Measurements from ENCODE around the gene GGN.

GGN gene

GRCh38 chr19:38389957-38390924 is 2.4 kb upstream of the GGN start:
- DNase-seq (ENCODE audit: extremely low spot score) = no peak
- POLR2A ChIA-PET = interaction anchor here (0.7 to 1.7 kb wide), 3 partner anchors 12 to 484 kb away, joined by 3 to 9 read pairs (median 9); partner anchors contain the start of genes FAM98C, PSMD8 and WDR87
- CTCF ChIA-PET = interaction anchor here (0.9 to 4.0 kb wide), 5 partner anchors 10 to 16 kb away, joined by 3 to 43 read pairs (median 5); partner anchors contain the start of genes FAM98C and PSMD8
- TF ChIP-seq CTCF (IDR thresholded peaks at IDR 0.05; ENCODE audit: control extremely low read depth, extremely low read depth, low read depth, missing control alignments) = no peak

GRCh38 chr19:38389101-38389925 is 1.5 kb upstream of the GGN start:
- TF ChIP-seq CTCF (IDR thresholded peaks at IDR 0.05; ENCODE audit: control extremely low read depth, extremely low read depth, low read depth, missing control alignments) = no peak
- no peak for DNase-seq (ENCODE audit: extremely low spot score)
- POLR2A ChIA-PET = interaction anchor here (0.7 to 1.7 kb wide), 3 partner anchors 13 to 483 kb away, joined by 3 to 9 read pairs (median 9); partner anchors contain the start of genes FAM98C, PSMD8 and WDR87
- CTCF ChIA-PET = interaction anchor here (0.9 to 4.0 kb wide), 4 partner anchors 11 to 15 kb away, joined by 3 to 43 read pairs (median 4); partner anchors contain the start of genes FAM98C and PSMD8

GRCh38 chr19:38388349-38389100 is 691 bp upstream of the GGN start, which contains the start of gene SPRED3:
Gene SPRED3 (plus strand): TSS chr19:38388697. CDS start chr19:38390303, 1,606 bp downstream.
- no peak for DNase-seq (ENCODE audit: extremely low spot score)
- CTCF ChIA-PET = interaction anchor here (1.2 to 4.0 kb wide), 5 partner anchors 8 to 157 kb away, joined by 3 to 43 read pairs (median 5); partner anchors contain the start of genes CATSPERG, FAM98C and PSMD8
- TF ChIP-seq CTCF (IDR thresholded peaks at IDR 0.05; ENCODE audit: control extremely low read depth, extremely low read depth, low read depth, missing control alignments) = no peak
- POLR2A ChIA-PET = interaction anchor here (1.7 to 2.3 kb wide), 2 partner anchors 13 to 14 kb away, joined by 11 to 40 read pairs; partner anchors contain the start of genes FAM98C and PSMD8

- CTCF ChIA-PET = interaction anchor here (0.7 to 4.0 kb wide), 6 partner anchors 10 to 159 kb away, joined by 3 to 43 read pairs (median 4); partner anchors contain the start of genes CATSPERG, FAM98C and PSMD8
- no peak for TF ChIP-seq CTCF (IDR thresholded peaks at IDR 0.05; ENCODE audit: control extremely low read depth, extremely low read depth, low read depth, missing control alignments)
- DNase-seq (ENCODE audit: extremely low spot score) = no peak
- POLR2A ChIA-PET = interaction anchor here (1.7 to 2.3 kb wide), 2 partner anchors 12 to 16 kb away, joined by 11 to 40 read pairs; partner anchors contain the start of genes FAM98C and PSMD8
Measured at GRCh38 chr19:38386971-38387549, 774 bp downstream of the GGN start.

- no peak for TF ChIP-seq CTCF (IDR thresholded peaks at IDR 0.05; ENCODE audit: control extremely low read depth, extremely low read depth, low read depth, missing control alignments)
- no peak for DNase-seq (ENCODE audit: extremely low spot score)
- POLR2A ChIA-PET = interaction anchor here (1.4 to 2.3 kb wide), 2 partner anchors 11 kb away, joined by 9 to 40 read pairs; partner anchors contain the start of gene PSMD8
- CTCF ChIA-PET = interaction anchor here (2.6 to 4.0 kb wide), 2 partner anchors 12 to 16 kb away, joined by 8 to 43 read pairs; partner anchors contain the start of genes FAM98C and PSMD8
Measured at GRCh38 chr19:38386300-38386970, 1.4 kb downstream of the GGN start.

All from GM10248 (cell line).